OCI-LY1 (cell line): ENCODE results near the gene MCUR1.

Experiments used
- H2AFZ ChIP-seq: fragments of 200-600 bp; sonication (generic), shearing (Covaris generic); 2 replicates; pipeline ENCODE4 v1.6.0; 2014; ENCODE audit warnings: antibody characterized with exemption, mild to moderate bottlenecking, low read length
- H3F3A ChIP-seq: fragments of 200-600 bp; sonication (generic), shearing (Covaris generic); 2 replicates; pipeline ENCODE4 v1.6.0; 2014; ENCODE audit warnings: mild to moderate bottlenecking, antibody characterized with exemption, low read length, moderate library complexity; ENCODE audit not compliant: insufficient read depth
- H3K27ac ChIP-seq: fragments of 200-600 bp; sonication (generic); 2 replicates; pipeline ENCODE4 v1.5.1; 2014; ENCODE audit warnings: low read length, mixed run types, mild to moderate bottlenecking, low read depth; ENCODE audit not compliant: poor library complexity, severe bottlenecking
- H3K27me3 ChIP-seq: fragments of 200-600 bp; sonication (generic); 2 replicates; pipeline ENCODE4 v1.6.0; 2014; ENCODE audit warnings: antibody characterized with exemption, mild to moderate bottlenecking, low read length, moderate library complexity; ENCODE audit not compliant: insufficient read depth
- H3K36me3 ChIP-seq: fragments of 200-600 bp; sonication (generic); 2 replicates; pipeline ENCODE4 v1.6.1; 2014; ENCODE audit warnings: mild to moderate bottlenecking, antibody characterized with exemption, low read length, moderate library complexity, mixed read lengths; ENCODE audit not compliant: insufficient read depth
- H3K4me1 ChIP-seq: fragments of 200-600 bp; sonication (generic); 2 replicates; pipeline ENCODE4 v1.5.1; 2014; ENCODE audit warnings: mild to moderate bottlenecking, low read length, moderate library complexity; ENCODE audit not compliant: insufficient read depth, severe bottlenecking
- H3K4me2 ChIP-seq: fragments of 200-600 bp; sonication (generic), shearing (Covaris generic); 2 replicates; pipeline ENCODE4 v1.6.1; 2014; ENCODE audit warnings: low read length
- H3K4me3 ChIP-seq: fragments of 200-600 bp; sonication (generic); 2 replicates; pipeline ENCODE4 v1.5.1; 2014; ENCODE audit warnings: low read length, low read depth, mild to moderate bottlenecking, mixed read lengths; ENCODE audit not compliant: poor library complexity, severe bottlenecking
- H3K79me2 ChIP-seq: fragments of 200-600 bp; shearing (Covaris generic); 2 replicates; pipeline ENCODE4 v1.6.1; 2016; ENCODE audit warnings: mixed run types, low read length, mixed read lengths; ENCODE audit not compliant: insufficient read depth
- H3K9ac ChIP-seq: fragments of 200-600 bp; sonication (generic), shearing (Covaris generic); 2 replicates; pipeline ENCODE4 v1.6.1; 2014; ENCODE audit warnings: mild to moderate bottlenecking, low read length, mixed read lengths
- H3K9me2 ChIP-seq: fragments of 200-600 bp; sonication (generic), shearing (Covaris generic); 2 replicates; pipeline ENCODE4 v1.6.1; 2014; ENCODE audit warnings: low read depth, mild to moderate bottlenecking, low read length, mixed read lengths
- H3K9me3 ChIP-seq: fragments of 200-600 bp; shearing (Covaris generic); 2 replicates; pipeline ENCODE4 v1.6.1; 2014; ENCODE audit warnings: low read length, mixed read lengths
- H4K20me1 ChIP-seq: fragments of 200-600 bp; sonication (generic), shearing (Covaris generic); 2 replicates; pipeline ENCODE4 v1.6.0; 2016; ENCODE audit warnings: mild to moderate bottlenecking, low read length; ENCODE audit not compliant: insufficient read depth
- EZH2 ChIP-seq: fragments of 200-600 bp; sonication (generic), shearing (Covaris generic); IDR thresholded peaks from 2 replicates; pipeline ENCODE4 v1.8.0; 2017; ENCODE audit warnings: borderline replicate concordance, mixed run types, mild to moderate bottlenecking, antibody characterized with exemption, low read length, moderate library complexity, mixed read lengths
- TF ChIP-seq, protein P1 (sequence below): fragments of 200-600 bp; sonication (generic), shearing (Covaris generic); IDR thresholded peaks from 2 replicates; pipeline ENCODE4 v1.5.1; 2017; ENCODE audit warnings: mild to moderate bottlenecking, antibody characterized with exemption, low read length, moderate library complexity, mixed read lengths

MCUR1 gene

DNA sequence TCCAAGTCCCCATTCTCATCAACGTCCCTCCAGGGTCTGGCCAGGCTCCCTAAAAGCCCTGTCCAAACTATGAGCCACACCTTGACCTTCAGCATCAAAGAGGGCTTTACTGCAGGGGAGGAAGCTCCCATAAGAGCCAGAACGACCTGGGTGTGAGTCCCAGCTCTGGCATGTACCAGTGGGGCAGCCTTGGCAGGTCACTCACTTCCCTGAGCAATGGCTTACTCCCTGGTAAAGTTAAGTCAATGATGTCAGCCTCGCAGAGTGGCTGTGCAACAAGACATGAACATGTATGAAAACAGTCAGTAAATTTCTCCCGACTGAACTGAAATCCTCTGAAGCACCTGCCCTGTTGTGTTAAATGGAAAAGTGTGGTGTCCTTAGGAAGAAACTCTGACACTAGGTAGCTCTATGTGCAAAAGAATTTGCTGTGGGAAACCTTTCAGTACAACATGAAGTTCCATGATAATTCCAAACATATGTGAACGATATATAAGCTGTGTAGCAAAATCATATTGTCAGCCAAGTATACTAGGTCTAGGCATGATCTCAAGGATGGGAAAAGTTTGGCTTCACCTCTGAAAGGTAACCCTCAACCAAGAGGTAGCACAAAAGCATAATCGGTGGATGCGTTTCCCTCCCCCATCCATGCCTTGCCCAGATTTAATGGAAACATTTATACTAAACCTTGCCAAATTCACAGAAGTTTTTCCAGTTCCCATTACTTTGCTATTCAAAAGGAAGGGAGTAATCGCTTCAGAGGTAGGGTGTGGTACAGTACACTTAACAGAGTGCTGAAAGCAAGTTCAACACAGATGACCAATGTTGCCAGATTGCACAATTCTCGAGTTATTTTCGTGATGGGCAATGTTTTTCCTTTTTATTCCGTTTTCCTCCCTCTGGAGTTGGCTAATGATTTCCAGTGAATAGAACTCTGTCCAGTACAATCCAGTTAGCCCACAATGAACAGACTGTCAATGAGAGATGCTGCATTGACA is 53.8 kb downstream of the MCUR1 start:
- no peak overlapping the region for H2AFZ ChIP-seq
- no peak overlapping the region for H3K27ac ChIP-seq

DNA sequence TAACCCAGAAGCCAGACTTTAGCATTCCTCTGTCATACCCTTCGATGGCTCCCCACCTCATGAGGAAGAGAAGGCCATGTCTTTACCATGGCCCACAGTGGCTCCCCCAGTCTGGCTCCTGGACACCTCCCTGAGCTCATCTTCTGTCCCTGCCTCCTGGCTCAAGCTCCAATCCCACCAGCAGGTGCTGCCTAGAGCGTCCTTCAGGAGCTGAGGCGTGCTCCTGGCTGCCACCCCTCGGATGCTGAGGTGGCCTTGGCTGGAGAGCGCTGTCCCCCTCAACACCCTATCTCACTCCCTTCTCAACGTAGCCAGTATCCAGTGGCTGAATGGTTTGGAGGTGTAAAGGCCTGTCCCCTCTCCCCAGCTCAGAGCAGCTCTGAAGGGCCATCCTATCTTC is 55.3 kb downstream of the MCUR1 start:
- Histone ChIP-seq H3K27ac (no peak overlapping the region), H3K27me3 (no peaks in the 10 kb centered on the region), H3K9me2 (no peaks in the 10 kb centered on the region), H3K36me3 (no peaks in the 10 kb centered on the region), H3K4me1 (peaks cover 16% of the 10 kb centered on the region), H2AFZ (no peak overlapping the region), H3K9ac (no peak overlapping the region), H3K4me2 (no peak overlapping the region), H4K20me1 (no peaks in the 10 kb centered on the region), H3K4me3 (no peak overlapping the region), H3F3A (no peaks in the 10 kb centered on the region), H3K79me2 (no peaks in the 10 kb centered on the region), H3K9me3 (no peaks in the 10 kb centered on the region)
- TF ChIP-seq EZH2: no peak
- TF ChIP-seq, protein P1, sequence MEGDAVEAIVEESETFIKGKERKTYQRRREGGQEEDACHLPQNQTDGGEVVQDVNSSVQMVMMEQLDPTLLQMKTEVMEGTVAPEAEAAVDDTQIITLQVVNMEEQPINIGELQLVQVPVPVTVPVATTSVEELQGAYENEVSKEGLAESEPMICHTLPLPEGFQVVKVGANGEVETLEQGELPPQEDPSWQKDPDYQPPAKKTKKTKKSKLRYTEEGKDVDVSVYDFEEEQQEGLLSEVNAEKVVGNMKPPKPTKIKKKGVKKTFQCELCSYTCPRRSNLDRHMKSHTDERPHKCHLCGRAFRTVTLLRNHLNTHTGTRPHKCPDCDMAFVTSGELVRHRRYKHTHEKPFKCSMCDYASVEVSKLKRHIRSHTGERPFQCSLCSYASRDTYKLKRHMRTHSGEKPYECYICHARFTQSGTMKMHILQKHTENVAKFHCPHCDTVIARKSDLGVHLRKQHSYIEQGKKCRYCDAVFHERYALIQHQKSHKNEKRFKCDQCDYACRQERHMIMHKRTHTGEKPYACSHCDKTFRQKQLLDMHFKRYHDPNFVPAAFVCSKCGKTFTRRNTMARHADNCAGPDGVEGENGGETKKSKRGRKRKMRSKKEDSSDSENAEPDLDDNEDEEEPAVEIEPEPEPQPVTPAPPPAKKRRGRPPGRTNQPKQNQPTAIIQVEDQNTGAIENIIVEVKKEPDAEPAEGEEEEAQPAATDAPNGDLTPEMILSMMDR: no peak

More for the DNA sequence above, 53.8 kb downstream of the MCUR1 start:
- Histone ChIP-seq H3F3A (no peaks in the 10 kb centered on the region), H3K9ac (no peak overlapping the region), H3K27me3 (no peaks in the 10 kb centered on the region), H3K4me2 (no peak overlapping the region), H4K20me1 (no peaks in the 10 kb centered on the region), H3K4me1 (peaks cover 16% of the 10 kb centered on the region), H3K9me3 (no peaks in the 10 kb centered on the region), H3K79me2 (no peaks in the 10 kb centered on the region), H3K36me3 (no peaks in the 10 kb centered on the region), H3K9me2 (no peaks in the 10 kb centered on the region), H3K4me3 (no peak overlapping the region)
- no peak for TF ChIP-seq EZH2
- TF ChIP-seq, protein P1: no peak

DNA sequence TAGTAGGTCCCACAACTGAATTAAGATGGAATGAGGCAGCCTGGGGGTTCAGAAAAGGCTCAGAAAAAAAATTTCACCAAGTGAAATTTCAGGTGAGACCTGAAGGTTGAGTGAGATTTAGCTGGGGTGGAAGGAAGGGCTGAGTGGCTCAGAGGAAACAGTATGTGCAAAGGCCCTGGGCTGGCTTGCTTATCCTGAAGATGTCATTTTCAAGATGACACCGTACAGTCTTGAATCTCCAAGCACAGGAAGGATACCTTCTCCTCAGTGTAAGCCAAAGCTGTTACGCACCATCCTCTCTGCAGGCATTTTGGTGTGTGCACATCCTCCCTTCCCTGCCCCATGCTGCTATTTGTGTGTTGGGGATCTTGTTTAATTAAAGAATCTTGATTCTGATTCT is 59.7 kb downstream of the MCUR1 start:
- Histone ChIP-seq H3K4me1 (no peaks in the 10 kb centered on the region), H3K9ac (no peak overlapping the region), H3F3A (no peaks in the 10 kb centered on the region), H3K4me2 (no peak overlapping the region), H3K27me3 (no peaks in the 10 kb centered on the region), H3K9me3 (no peaks in the 10 kb centered on the region), H3K79me2 (no peaks in the 10 kb centered on the region), H4K20me1 (no peaks in the 10 kb centered on the region), H3K36me3 (no peaks in the 10 kb centered on the region), H3K27ac (no peak overlapping the region), H2AFZ (no peak overlapping the region), H3K4me3 (no peak overlapping the region), H3K9me2 (no peaks in the 10 kb centered on the region)
- no peak for TF ChIP-seq EZH2
- TF ChIP-seq, protein P1: no peak
